Endothelial cell of umbilical vein (primary cell): ENCODE measurements around the gene NPTX1. TPM values are rescaled to one million over a fixed set of nuclear protein-coding genes. Genes with fewer than 3 reads are reported as not detected.

Experiments used
- BruUV-seq: library from RNA; stranded (reverse); fragments of 400-500 nt; replicated peaks from 2 replicates; lab custom pipeline; 2021; lab: Mats Ljungman, UMichigan
- CTCF ChIA-PET: fragments of 300-600, 350-600 bp; sonication (Branson Sonifier 250); formaldehyde crosslinking; loops from one replicate; lab custom pipeline; 2021; ENCODE audit warnings: antibody characterized with exemption, inconsistent platforms; lab: Charles Lee
- POLR2A ChIA-PET: fragments of 300-600, 350-600 bp; sonication (Branson Sonifier 250); formaldehyde crosslinking; loops from one replicate; lab custom pipeline; 2021; ENCODE audit warnings: antibody characterized with exemption, inconsistent platforms; lab: Charles Lee
- DNase-seq: peaks from one replicate; pipeline ENCODE4 v3.0.0-alpha.2; 2011; ENCODE audit warnings: low read depth, low spot score
- FAIRE-seq: peaks from 2 replicates; lab custom pipeline; 2011; peaks lifted over from hg19 to GRCh38; lab: Jason Lieb, UNC
- H2AFZ ChIP-seq: 2 replicates; pipeline ENCODE4 v1.6.0; 2012; ENCODE audit warnings: low read depth, low read length, control low read depth, inconsistent platforms
- H3K27ac ChIP-seq: 2 replicates; pipeline ENCODE4 v1.5.1; 2011; ENCODE audit warnings: low read depth, mild to moderate bottlenecking, control low read depth, low read length, moderate library complexity; ENCODE audit not compliant: insufficient read depth
- H3K27me3 ChIP-seq, 2 experiments: 2 replicates each; pipeline versions ENCODE4 v1.6.0 to v1.6.1; 2011; ENCODE audit warnings: low read length in 2 of 2, mixed read lengths in 1 of 2; ENCODE audit not compliant: control insufficient read depth in 2 of 2, insufficient read depth in 2 of 2
- H3K36me3 ChIP-seq, 2 experiments: 2 replicates in 1 of 2; 3 replicates in 1 of 2; pipeline ENCODE4 v1.5.1; 2011; ENCODE audit warnings: low read length in 2 of 2, mild to moderate bottlenecking in 1 of 2, moderate library complexity in 1 of 2; ENCODE audit not compliant: control insufficient read depth in 2 of 2, insufficient read depth in 2 of 2; ENCODE audit errors: extremely low read depth in 1 of 2
- H3K4me1 ChIP-seq: 3 replicates; pipeline ENCODE4 v1.5.1; 2011; ENCODE audit warnings: mild to moderate bottlenecking, low read length; ENCODE audit not compliant: control insufficient read depth, insufficient read depth; ENCODE audit errors: extremely low read depth
- H3K4me2 ChIP-seq: 2 replicates; pipeline ENCODE4 v1.6.1; 2011; ENCODE audit warnings: low read length, control low read depth, mixed read lengths; ENCODE audit not compliant: insufficient read depth
- H3K4me3 ChIP-seq, 3 experiments: fragments of 200-600 bp in 1 of 3; sonication (generic), shearing (Covaris generic) in 1 of 3; replicated peaks in 1 of 3; 2 replicates each; pipeline ENCODE4 v1.5.1; 2011 to 2016; ENCODE audit warnings: control low read depth in 3 of 3, low read length in 3 of 3, mild to moderate bottlenecking in 2 of 3, inconsistent platforms in 1 of 3, low read depth in 1 of 3, moderate library complexity in 1 of 3; ENCODE audit not compliant: insufficient read depth in 1 of 3
- H3K79me2 ChIP-seq: 2 replicates; pipeline ENCODE4 v1.6.0; 2012; ENCODE audit warnings: low read length, inconsistent platforms; ENCODE audit not compliant: control insufficient read depth, insufficient read depth
- H3K9ac ChIP-seq: replicated peaks from 2 replicates; pipeline ENCODE3; 2011; ENCODE audit warnings: low read length, control low read depth; ENCODE audit not compliant: insufficient read depth; ENCODE audit errors: extremely low read depth
- H3K9me1 ChIP-seq: replicated peaks from 3 replicates; pipeline ENCODE4 v1.6.0; 2011; ENCODE audit warnings: mild to moderate bottlenecking, low read length; ENCODE audit not compliant: control insufficient read depth, insufficient read depth; ENCODE audit errors: extremely low read depth
- H3K9me3 ChIP-seq: replicated peaks from 2 replicates; pipeline ENCODE4 v1.5.1; 2012; ENCODE audit warnings: low read length, inconsistent platforms; ENCODE audit not compliant: control insufficient read depth, insufficient read depth
- H4K20me1 ChIP-seq: replicated peaks from 2 replicates; pipeline ENCODE3; 2011; ENCODE audit warnings: mild to moderate bottlenecking, low read length; ENCODE audit not compliant: control insufficient read depth, insufficient read depth; ENCODE audit errors: extremely low read depth
- CTCF ChIP-seq, 2 donors: IDR thresholded peaks; 1 replicate in 1 of 2; 2 replicates in 1 of 2; pipeline ENCODE4 v1.5.1; 2011; ENCODE audit warnings: low read length in 2 of 2, mild to moderate bottlenecking in 2 of 2, moderate library complexity in 2 of 2, control low read depth in 1 of 2, inconsistent platforms in 1 of 2, low read depth in 1 of 2; ENCODE audit not compliant: insufficient read depth in 1 of 2; ENCODE audit errors: extremely low read depth in 1 of 2
- EZH2 ChIP-seq: IDR thresholded peaks from 2 replicates; pipeline ENCODE4 v1.6.1; 2012; ENCODE audit warnings: borderline replicate concordance, low read depth, mild to moderate bottlenecking, moderate library complexity, low read length, inconsistent platforms; ENCODE audit not compliant: severe bottlenecking
- FOS ChIP-seq: IDR thresholded peaks from 2 replicates; pipeline ENCODE4 v1.6.1; 2011; ENCODE audit warnings: mild to moderate bottlenecking, low read length, moderate library complexity, borderline replicate concordance; ENCODE audit not compliant: insufficient read depth
- GATA2 ChIP-seq: IDR thresholded peaks from 2 replicates; pipeline ENCODE4 v1.7.0; 2011; ENCODE audit warnings: low read depth, mild to moderate bottlenecking, moderate library complexity, mixed read lengths, low read length; ENCODE audit not compliant: insufficient read length, insufficient read depth
- JUN ChIP-seq: IDR thresholded peaks from 2 replicates; pipeline ENCODE4 v1.6.1; 2011; ENCODE audit warnings: borderline replicate concordance, low read depth; ENCODE audit not compliant: insufficient read length, insufficient read depth
- MAX ChIP-seq: IDR thresholded peaks from 2 replicates; pipeline ENCODE4 v1.6.1; 2011; ENCODE audit not compliant: insufficient read depth, insufficient read length
- MYC ChIP-seq: IDR thresholded peaks from one replicate; pipeline ENCODE4 v1.6.1; 2011; ENCODE audit warnings: mild to moderate bottlenecking, low read depth, low read length
- POLR2A ChIP-seq: IDR thresholded peaks from 2 replicates; pipeline ENCODE4 v1.6.1; 2012; ENCODE audit warnings: low read depth, mild to moderate bottlenecking, control low read depth, low read length
- POLR2AphosphoS5 ChIP-seq: IDR thresholded peaks from 2 replicates; pipeline ENCODE4 v1.6.1; 2012; ENCODE audit warnings: low read depth, mild to moderate bottlenecking, control low read depth, low read length, moderate library complexity; ENCODE audit not compliant: insufficient read depth
- dilution Hi-C: fragments of 300-500 bp; cut with MboI; formaldehyde crosslinking; loops from one replicate; pipeline ENCODE4 v1.15.0; 2019; ENCODE audit warnings: low sequenced_read_pairs; ENCODE audit not compliant: extremely low pct_ligation_motif_present
- intact Hi-C: fragments of 100-400 bp; cut with micrococcal nuclease; formaldehyde crosslinking; loops from one replicate; pipeline ENCODE4 v1.10.0; 2022
- polyA plus RNA-seq, 4 experiments: library from polyadenylated mRNA; depleted of rRNA in 3 of 4; stranded (reverse) in 3 of 4; unstranded in 1 of 4; fragments of >200 nt; gene quantifications; 2 replicates each; pipeline versions ENCODE4 v1.2.1 to v1.2.3, GENCODE V29; 2011 to 2012; ENCODE audit warnings: missing spikeins in 1 of 4
- total RNA-seq: library from RNA; stranded (reverse); gene quantifications from 2 replicates; pipeline ENCODE4 v1.2.3, GENCODE V29; 2021

Gene NPTX1
- total and polyA plus RNA-seq, 2 donors (not counting 3 experiments of a cell fraction or from before 2014, with no cell fraction given): 0.03 TPM; not detected in 1

- TF ChIP-seq MAX: no peak
- no peak for TF ChIP-seq CTCF (IDR thresholded peaks at IDR 0.05; ENCODE audit: extremely low read depth in 1 of 2, insufficient read depth in 1 of 2, low read depth in 1 of 2, low read length in 2 of 2)
- TF ChIP-seq FOS: no peak
- TF ChIP-seq POLR2A: no peak
- TF ChIP-seq MYC: no peak
- no peak for TF ChIP-seq JUN
- TF ChIP-seq EZH2: no peak
- no peak for TF ChIP-seq GATA2
- no peak for TF ChIP-seq POLR2AphosphoS5
- H3K4me3 ChIP-seq: no peak overlapping the region
- no peaks in the 10 kb centered on the region for H4K20me1 ChIP-seq
- no peaks in the 10 kb centered on the region for H3K9me3 ChIP-seq
- H3K4me2 ChIP-seq: no peak overlapping the region
- no peak overlapping the region for H3K27ac ChIP-seq
- FAIRE-seq (no peak), DNase-seq (no peak)
- H2AFZ ChIP-seq: no peak overlapping the region
- H3K9ac ChIP-seq: no peak overlapping the region
- no peaks in the 10 kb centered on the region for H3K36me3 ChIP-seq
- CTCF ChIA-PET: interaction anchor here (1.3 kb wide), 1 partner anchor 556 kb away, joined by 5 read pairs; no protein-coding TSS in a partner anchor
- no TSS peak for BruUV-seq
- no peaks in the 10 kb centered on the region for H3K79me2 ChIP-seq
- H3K27me3 ChIP-seq: no peaks in the 10 kb centered on the region
- H3K9me1 ChIP-seq: no peaks in the 10 kb centered on the region
- intact Hi-C loops: no loop called here
- dilution Hi-C loops: no loop called here
- H3K4me1 ChIP-seq: no peaks in the 10 kb centered on the region
- POLR2A ChIA-PET: no interaction called here
These were observed 44.0 kb downstream of the NPTX1 start for GRCh38 chr17:80432350-80432955.
